HL-60 (cell line): Measurements from ENCODE around the gene RSAD1.

ENCODE experiments used
- DNase-seq, 2 experiments: peaks; one replicate each; pipeline ENCODE4 v3.0.0-alpha.2; 2010 to 2020; ENCODE audit warnings: low read depth in 1 of 2, low spot score in 1 of 2
- H3K27ac ChIP-seq: fragments of 250-450 bp; sonication (Bioruptor Pico); replicated peaks from 2 replicates; pipeline ENCODE4 v1.5.1; 2020; ENCODE audit warnings: mild to moderate bottlenecking, moderate library complexity
- H3K27me3 ChIP-seq: fragments of 250-450 bp; sonication (Bioruptor Pico); 2 replicates; pipeline ENCODE4 v1.5.1; 2021; ENCODE audit warnings: mild to moderate bottlenecking, moderate library complexity; ENCODE audit not compliant: insufficient read depth, poor library complexity, severe bottlenecking
- H3K4me3 ChIP-seq: replicated peaks from 2 replicates; pipeline ENCODE4 v1.5.1; 2011; ENCODE audit warnings: mild to moderate bottlenecking, control low read depth, low read length; ENCODE audit not compliant: insufficient read depth
- CTCF ChIP-seq: IDR thresholded peaks from one replicate; pipeline ENCODE4 v1.5.1; 2011; ENCODE audit warnings: low read length, control low read depth, inconsistent platforms; ENCODE audit not compliant: insufficient read depth
- GABPA ChIP-seq: IDR thresholded peaks from 2 replicates; pipeline ENCODE4 v1.6.1; 2012; ENCODE audit warnings: low read depth
- POLR2AphosphoS5 ChIP-seq: IDR thresholded peaks from 2 replicates; pipeline ENCODE4 v1.6.1; 2012; ENCODE audit warnings: low read depth
- REST ChIP-seq: IDR thresholded peaks from 2 replicates; pipeline ENCODE4 v1.6.1; 2012; ENCODE audit warnings: low read depth; ENCODE audit not compliant: insufficient replicate concordance
- SPI1 ChIP-seq: IDR thresholded peaks from 2 replicates; pipeline ENCODE4 v1.6.1; 2012; ENCODE audit warnings: low read depth, mild to moderate bottlenecking, borderline replicate concordance

Gene RSAD1

GRCh38 chr17:50499721-50500120, 21.1 kb downstream of the RSAD1 start:
- TF ChIP-seq GABPA (no peak), POLR2AphosphoS5 (no peak), REST (no peak), SPI1 (no peak), CTCF (no peak)
- H3K27ac ChIP-seq = no peak overlapping the region
- H3K4me3 ChIP-seq = no peak overlapping the region
- no peaks in the 10 kb centered on the region for H3K27me3 ChIP-seq
- DNase-seq = no peak

GRCh38 chr17:50501054-50501453, 22.4 kb downstream of the RSAD1 start:
- H3K4me3 ChIP-seq = no peak overlapping the region
- H3K27me3 ChIP-seq = no peaks in the 10 kb centered on the region
- peak in 1 of 2 experiments; percentile 13 for DNase-seq
- no peak overlapping the region for H3K27ac ChIP-seq
- no peak for TF ChIP-seq REST
- no peak for TF ChIP-seq CTCF
- no peak for TF ChIP-seq SPI1
- no peak for TF ChIP-seq GABPA
- no peak for TF ChIP-seq POLR2AphosphoS5

- H3K27ac ChIP-seq = no peak overlapping the region
- H3K27me3 ChIP-seq = no peaks in the 10 kb centered on the region
- no peak overlapping the region for H3K4me3 ChIP-seq
- no peak for TF ChIP-seq GABPA
- no peak for TF ChIP-seq SPI1
- TF ChIP-seq REST = no peak
- TF ChIP-seq POLR2AphosphoS5 = no peak
- no peak for TF ChIP-seq CTCF
- DNase-seq = no peak
These were observed 23.8 kb downstream of the RSAD1 start for GRCh38 chr17:50502301-50502990.
